PC-3 (cell line): Measurements from ENCODE around the gene MIPOL1.

Source experiments
- EZH2 ChIP-seq: fragments of 300-600 bp; sonication (generic); IDR thresholded peaks from one replicate; pipeline ENCODE4 v1.6.1; 2017; ENCODE audit warnings: antibody characterized with exemption, mild to moderate bottlenecking, low read length; ENCODE audit not compliant: unreplicated experiment
- EZH2phosphoT487 ChIP-seq: fragments of 300-600 bp; sonication (generic); IDR thresholded peaks from 2 replicates; pipeline ENCODE4 v1.6.1; 2018; ENCODE audit warnings: mild to moderate bottlenecking, antibody characterized with exemption, low read length, borderline replicate concordance
- TF ChIP-seq, protein P1 (sequence below): fragments of 300-600 bp; sonication (generic); conservative IDR thresholded peaks from 2 replicates; pipeline ENCODE4 v1.5.1; 2017; ENCODE audit warnings: antibody characterized with exemption, low read depth, mild to moderate bottlenecking, low read length

DNA sequence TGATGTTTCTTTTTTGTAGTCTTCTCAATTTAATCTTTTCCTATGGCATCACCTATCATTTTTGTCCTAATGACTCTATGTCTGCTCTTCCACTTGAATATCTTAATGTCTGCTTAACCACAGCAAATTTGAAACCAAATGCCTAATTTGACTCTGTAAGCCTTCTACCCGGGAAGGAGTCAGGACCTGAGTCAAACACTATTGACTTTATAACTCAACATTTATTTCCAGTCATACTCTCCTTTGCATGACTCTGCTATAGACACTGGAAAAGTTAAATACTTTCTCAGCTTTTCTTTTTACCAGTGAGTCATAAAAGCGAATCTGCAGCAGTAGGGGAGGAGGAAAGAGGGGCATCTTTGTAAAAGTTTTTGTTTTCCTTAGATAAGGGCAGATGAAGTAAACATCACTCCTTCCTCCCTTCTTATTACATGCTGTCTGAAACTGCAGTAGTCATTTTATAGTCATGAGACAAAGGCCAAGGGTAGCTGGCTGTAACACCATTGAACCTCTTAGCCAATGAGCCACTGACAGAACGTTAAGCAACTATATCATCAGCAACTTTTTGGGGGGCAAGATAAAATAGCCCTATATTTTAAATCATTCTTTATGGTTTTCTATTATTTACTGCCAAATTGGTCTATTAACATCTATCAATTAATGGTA is 179.3 kb downstream of the MIPOL1 start:
- TF ChIP-seq EZH2 (no peak), EZH2phosphoT487 (no peak)
- TF ChIP-seq, protein P1, sequence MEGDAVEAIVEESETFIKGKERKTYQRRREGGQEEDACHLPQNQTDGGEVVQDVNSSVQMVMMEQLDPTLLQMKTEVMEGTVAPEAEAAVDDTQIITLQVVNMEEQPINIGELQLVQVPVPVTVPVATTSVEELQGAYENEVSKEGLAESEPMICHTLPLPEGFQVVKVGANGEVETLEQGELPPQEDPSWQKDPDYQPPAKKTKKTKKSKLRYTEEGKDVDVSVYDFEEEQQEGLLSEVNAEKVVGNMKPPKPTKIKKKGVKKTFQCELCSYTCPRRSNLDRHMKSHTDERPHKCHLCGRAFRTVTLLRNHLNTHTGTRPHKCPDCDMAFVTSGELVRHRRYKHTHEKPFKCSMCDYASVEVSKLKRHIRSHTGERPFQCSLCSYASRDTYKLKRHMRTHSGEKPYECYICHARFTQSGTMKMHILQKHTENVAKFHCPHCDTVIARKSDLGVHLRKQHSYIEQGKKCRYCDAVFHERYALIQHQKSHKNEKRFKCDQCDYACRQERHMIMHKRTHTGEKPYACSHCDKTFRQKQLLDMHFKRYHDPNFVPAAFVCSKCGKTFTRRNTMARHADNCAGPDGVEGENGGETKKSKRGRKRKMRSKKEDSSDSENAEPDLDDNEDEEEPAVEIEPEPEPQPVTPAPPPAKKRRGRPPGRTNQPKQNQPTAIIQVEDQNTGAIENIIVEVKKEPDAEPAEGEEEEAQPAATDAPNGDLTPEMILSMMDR = no peak
